NCI-H1105 treated with DMSO at 0.1 percent for 48 hours (cell line): Measurements from ENCODE around the gene COBL.

ENCODE experiments used
- DNase-seq: peaks from one replicate; lab custom pipeline; 2025; lab: John Stamatoyannopoulos, UW

The COBL gene

DNA sequence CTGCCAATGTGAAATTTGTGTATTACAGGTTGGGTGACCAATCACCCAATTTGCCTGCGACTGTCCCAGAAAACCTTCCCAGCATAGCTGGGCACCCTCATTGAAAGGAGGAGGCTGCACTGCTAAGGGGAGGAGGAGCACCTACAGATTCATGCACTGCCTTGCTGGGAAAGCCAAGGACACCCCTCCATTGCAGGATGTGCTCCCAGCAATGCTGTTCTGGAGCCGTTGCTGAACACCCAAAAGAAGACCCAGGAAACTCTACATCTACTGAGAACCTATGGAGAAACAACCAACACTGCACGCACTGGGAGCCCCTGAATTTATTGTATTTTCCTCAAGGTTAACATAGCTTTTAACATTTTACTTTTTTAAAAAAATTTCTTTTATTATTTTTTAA, 295.7 kb downstream of the COBL start:
- DNase-seq: no peak

DNA sequence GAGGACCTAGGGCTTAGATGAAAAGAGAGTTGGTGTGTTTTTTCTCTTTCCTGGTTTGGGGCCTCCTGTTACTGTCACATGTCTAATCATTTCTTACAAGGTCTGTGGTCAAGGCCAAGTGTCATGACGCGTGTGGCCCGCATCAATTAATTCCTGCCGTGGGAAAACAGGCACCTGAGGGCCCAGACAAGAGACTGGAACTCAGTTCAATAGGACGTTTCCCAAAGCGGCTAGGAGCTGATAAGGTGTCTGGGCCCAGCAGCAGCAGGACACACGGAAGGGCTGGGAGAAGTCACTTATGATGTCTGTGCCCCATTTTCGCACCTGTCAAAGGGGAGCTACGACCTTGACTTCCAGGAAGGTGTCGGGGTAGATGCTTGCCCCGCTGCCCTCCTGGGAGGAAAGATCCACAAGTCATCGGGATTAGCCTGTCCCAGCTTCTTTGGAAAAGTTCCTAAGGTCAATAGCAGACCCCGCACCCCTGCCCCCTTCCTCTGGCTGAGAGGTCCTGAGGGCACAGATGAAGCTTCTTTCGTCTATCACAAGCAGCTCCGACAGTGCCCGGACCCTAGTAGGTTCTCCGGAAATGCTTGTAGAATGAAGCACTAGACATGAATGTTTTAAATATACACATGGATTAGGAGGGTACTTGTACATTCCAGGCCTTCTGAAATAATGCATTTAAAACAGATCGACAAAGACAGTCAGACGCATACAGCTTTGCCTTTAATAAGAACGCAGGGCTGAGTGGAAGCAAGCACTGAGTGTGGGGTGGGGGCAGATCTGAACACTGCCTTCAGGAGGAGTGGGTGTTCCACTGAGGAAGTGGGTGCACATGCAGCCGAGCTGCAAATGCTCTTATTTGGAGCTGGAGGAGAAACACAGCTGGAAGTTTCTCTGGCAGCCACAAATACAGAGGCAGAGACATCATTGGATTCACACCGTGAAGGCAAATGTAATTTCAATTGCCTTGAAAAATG, 296.4 kb downstream of the COBL start:
- no peak for DNase-seq

DNA sequence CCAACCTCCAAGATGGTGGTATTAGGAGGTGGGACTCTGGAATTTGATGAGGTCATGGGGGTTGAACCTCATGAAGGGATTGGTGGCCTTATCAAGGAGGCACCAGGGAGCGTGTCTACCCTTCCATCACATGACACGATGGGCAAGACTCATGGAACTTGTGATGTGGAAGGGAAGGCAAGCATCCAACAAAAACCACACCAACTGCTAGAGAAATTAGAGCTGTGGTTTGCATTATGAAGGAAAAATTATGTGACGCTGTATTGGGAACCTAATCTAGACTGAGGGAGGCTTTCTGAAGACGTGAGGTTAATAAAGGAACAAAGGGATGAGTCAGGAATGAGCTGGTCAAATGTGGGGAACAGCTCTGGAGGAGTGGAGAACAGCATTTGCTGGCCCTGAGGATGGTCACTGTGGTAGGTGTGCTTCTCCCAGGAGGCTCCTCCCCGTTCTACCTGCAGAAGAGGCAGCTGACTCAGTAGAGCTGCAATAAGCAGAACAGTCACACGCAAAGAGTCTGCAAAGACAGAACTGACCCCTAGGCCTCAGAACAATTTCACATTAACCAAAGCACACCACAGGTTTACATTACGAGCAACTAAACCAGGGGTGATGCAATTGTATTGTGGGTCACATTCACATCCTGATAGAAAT, 297.3 kb downstream of the COBL start:
- no peak for DNase-seq

DNA sequence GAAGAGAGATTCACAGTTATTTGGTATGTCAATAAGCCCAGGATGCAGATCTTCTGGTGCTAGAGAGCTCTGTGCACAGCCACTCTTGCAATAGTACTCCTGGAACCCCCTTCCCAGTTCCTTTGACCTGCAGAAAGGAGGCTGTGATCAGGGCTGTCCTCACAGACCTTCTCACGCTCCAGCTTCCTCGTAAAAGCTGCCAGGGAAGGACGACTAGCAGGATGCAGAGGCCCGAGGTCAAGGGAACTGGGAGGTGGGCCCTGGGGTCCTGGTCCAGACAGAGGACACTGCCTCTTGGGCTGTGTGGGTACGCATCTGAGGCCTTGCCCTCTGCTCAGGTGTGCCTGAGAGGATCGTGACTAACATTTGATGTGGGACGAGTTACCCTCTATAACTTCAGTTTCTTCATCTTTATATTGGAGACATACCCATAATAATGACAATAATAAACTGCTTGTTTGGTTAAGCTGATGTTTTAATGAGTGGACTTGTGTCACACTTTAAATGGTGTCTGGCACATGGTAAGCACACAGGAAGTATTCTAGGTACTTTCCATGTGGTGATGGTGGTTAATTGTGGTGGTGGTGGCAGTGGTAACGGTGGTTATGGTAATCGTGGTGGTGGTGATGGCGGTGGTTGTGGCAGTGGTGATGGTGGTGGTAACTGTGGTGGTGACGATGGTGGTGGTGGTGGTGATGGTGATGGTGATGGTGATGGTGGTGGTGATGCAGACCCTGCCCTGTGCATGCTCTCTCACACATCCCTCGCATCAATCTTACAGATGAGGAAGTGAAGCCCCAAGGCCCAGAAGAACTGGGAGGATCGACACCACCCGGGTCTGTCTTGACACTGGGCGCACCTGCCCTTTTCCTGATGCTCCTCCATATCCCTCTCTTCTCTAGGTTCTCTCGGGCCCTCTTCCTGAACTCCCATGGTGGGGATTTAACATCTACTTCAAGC, 298.8 kb downstream of the COBL start:
- DNase-seq: no peak

DNA sequence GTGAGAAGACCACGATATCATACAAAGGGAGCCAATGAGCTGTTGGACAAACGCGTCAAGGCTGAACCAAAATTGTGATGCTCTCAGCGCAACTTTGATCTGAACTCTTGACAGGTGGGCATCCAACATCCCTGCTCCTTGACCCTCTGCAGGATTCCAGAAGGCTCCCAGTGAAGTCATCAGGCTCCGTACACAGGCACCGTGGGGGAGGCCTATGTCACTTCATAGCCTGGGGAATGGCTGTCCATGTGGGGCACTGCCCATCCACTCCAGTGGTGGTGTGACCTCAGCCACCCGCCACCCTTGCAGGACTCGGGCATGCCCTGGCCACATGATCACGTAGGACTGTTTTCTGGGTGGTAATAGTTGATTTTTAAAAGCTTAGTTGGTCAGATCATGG, 300.1 kb downstream of the COBL start:
- DNase-seq: no peak

DNA sequence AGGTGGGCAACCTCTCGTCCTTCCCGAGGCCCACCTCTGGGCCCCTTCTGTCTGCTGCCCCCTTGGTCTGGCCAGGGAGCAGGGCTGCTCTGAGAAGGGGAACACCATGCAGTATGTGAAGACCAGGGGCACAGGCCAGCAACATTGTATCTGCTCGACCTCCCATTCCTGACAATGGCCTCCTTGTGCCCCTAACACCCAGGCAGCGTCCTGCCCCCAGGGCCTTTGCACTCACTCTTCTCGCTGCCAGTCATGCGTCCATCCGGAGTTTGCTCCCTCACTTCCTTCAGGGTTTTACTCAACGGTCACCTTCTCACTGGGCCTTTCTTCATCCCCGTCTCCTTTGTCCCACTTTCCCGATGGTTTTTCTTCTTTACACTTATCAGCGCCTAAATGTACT, 301.0 kb downstream of the COBL start:
- DNase-seq: no peak

DNA sequence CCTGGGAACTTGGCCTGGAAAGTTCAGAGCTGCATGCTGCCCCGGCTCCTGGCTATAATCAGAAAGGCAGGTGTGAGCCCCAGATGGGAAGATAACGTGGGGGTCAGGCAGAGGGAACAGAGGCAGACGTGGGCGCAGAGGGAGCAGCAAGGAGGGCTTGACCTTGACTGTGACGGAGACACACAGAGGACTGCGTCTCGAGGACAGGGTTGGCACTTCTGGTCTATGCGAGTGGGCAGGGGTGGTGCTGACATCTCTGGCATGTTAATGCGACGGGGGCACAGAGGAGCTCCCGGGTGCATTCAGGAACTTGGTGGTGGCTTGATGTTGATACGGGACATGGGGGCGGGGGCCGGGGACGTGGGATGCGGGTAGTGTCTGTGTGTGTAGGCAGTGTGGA, 301.8 kb downstream of the COBL start:
- no peak for DNase-seq

DNA sequence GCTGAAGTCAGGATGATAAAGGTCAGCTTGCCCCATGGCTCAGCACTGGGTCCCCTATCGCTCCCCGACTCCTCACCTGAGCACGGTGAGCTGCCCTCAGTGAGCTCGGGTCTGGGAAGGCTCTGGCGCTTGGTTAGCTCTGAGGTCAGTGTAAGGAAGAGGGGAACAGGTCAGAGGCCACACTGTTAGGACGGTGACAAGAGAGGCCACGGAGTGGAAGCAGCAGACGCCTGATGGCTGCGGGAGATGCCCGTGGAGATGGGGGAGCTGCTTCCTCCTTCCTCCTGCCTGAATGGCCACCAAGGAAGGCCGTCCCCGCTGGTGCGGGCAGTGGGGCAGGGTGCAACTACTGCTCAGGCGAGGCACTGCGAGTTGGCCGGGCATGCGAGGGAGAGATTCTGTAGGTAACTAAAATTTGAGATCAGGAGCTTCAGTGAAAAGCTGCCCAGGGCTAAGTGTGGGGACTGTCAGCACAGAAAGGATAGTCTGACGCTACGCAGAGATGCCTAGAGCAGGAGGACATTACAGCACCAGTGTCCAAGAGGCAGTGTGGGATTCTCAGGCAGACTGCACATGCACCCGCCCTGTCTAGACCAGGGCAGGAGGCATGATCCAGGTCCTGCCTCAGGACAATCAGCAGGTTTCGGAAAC, 302.6 kb downstream of the COBL start:
- no peak for DNase-seq

DNA sequence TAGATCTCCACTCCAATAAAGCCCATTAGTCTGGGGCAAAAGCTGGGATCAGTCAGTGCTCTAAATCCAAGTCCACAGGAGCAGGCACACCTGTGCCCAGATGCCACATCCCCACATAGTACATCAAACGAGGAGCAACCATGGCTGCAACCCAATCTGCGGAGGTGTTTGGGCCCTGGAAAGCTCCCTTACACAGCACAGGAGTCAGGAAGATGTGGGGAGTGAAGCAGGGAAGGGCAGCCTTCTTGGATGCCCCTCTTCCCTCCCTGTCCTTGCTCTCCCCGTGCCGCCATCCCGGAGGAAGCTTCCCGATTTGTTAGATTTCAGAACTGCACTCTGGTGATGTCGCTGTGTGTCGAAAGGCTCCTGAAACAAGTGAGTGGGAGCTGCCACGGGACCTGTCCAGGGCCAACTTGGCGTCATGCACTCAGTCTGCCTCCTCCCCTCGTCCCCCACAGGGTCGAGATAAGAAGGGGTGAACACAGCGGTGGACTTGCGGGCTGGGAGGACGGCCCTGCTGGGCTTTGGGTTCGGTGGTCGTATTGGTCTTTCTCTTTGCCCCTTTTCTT, 303.3 kb downstream of the COBL start:
- DNase-seq: no peak

DNA sequence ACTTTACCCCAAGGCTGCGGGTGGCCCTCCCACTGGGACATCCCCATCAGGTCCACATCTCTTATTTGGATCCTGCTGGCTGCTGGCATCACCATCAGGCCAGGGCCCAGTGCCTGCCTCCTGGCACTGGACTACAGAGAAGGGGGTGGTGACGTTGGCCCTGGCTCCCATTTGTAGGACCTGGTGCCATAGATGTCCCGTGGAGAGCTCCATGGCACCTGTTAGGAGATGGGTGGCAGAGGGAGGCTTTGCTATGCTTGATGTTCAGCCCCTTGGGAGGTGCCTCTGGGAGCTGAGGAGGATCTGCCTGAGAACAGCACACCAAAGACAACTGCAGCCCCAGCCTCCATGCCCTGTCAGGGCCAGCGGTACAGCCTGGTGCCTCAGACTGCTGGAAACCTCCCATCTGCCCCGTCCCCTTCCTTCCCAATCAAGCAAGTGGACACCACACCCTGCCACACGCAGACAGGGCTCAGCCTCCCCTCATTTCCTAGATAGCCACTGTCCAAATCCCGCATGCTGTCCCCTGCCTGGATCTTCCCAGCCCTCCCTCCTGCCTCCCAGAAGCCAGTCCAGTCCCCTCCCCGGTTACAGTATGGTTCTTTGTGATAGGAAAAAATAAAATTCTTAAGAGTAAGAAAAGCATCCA, 303.9 kb downstream of the COBL start:
- no peak for DNase-seq

DNA sequence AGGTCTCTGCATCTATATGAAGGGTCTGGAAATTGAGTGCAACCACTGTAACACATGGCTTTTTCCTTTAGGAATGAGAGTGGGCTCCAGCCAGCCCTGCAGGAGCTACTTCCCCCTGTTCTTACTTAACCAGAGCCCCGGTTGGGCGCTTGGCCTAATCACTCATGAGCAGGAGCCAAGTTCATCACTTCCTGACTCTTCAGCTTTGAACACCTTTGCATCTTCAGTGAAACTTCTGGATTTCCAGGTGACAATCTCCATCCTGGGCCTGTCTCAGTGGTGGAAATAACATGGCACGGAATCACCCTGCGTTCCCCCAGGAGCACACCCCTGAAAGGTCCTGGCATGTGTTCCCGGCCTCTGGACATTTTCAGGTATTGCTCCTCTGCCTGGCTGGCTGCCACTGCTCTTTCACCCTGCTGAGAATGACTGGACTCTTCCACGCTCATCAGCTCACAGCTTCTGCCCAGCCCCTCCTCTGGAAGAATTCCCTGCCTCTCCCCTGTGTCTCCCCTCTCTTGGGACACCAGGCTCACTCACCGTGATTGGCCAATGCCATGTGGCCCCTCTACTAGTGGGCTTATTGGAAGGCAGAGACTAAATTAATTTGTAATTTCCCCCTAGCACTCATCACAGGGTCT, 304.8 kb downstream of the COBL start:
- DNase-seq: no peak

DNA sequence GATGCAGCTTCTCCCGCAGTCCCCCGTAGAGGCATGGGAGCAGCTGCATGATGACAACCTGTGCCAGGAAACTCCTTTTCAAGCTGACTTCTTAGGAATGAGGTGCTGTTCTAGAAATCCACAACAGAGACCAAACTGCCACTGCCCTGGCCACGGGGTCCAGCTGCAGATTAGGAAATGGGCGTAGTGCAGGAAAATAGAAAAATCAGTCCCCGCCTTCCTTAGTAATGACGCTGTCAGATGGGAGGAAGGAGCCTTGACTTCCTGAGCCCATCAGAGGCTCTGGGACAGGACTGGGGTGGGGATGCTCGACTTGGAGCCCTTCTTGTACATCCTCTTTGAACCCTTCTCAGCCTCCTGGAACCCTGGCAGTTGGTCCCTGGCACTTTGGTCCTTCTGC, 306.1 kb downstream of the COBL start:
- no peak for DNase-seq

DNA sequence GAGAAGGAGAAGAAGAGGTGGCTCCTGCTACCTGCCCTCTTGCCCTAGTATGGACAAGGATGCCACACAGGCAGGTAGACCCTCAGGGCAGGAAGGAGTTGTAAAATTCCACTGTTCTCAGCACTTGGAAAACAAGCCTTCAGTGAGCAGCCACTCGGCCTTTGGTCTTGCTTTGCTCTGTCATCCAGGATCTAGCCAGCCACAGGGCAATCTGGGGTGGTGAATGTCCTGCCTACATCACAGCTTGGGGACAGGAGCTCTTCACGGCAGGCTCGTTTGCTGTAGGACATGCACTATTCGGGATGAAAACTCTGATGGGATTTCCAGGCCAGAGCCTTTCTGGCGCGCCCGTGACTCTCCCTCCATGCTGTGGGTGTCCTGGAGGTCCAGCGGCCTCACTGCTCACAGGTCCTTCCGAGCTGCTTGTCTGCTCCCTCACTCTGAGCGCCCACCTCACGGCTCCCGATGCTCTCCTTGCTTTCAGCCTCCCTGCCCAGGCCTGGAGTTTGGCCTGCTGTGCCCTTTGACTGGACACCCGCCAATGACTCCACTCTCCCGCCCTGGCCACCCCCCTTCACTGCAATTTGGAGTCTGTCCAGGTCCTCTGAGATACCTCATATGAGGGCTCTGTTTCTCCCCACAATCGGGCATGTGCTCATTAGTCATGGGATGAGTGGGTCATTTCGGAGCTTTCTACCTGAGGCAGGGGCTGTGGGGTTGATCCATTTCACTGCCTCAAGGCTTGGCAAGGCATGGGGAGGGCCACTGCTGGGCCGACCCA, 306.7 kb downstream of the COBL start:
- no peak for DNase-seq

DNA sequence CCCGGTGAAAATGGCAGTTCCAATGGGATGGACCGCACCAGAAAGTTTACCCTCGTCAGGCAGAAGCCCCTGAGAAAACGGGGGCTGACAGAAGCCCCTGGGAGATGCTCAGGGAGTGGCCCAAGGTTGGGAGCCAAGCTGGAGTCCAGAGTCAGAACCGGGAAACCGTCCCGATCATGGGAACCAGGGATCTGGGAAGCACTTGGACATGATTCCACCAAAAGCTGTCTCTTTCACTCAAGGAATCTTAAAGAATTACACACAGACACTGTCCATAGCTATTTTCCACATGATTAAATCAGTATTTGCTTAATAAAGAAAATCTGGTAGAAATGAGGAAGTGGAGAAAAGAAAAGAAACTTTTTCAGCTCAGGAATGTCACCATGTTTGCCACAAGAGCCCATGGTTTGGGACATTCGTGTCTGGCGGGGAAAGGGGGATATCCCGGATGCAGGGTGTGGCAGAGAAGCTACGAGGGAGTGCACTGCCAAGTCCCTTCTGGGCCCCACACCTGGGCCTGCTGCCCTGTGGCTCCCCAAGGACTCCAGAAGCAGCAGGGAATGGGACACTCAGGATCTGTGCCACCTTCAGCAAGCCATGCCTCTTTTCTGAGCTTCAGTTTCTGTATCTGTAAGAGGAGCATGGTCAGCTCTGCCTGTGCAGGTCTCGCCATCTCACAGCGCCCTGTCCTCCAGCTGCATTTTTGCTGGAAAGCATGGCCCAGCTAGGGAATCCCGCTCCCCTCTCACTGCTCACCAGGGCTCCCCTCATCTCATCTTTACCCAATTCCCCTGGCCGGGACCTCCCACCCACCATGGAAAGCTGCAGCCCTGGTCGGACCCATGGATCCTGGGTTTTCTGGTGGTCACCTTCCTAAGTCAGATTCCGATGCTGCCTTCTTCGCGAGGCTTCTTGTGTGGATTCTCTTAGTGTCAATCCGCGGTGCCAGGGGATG, 308.8 kb downstream of the COBL start:
- no peak for DNase-seq

DNA sequence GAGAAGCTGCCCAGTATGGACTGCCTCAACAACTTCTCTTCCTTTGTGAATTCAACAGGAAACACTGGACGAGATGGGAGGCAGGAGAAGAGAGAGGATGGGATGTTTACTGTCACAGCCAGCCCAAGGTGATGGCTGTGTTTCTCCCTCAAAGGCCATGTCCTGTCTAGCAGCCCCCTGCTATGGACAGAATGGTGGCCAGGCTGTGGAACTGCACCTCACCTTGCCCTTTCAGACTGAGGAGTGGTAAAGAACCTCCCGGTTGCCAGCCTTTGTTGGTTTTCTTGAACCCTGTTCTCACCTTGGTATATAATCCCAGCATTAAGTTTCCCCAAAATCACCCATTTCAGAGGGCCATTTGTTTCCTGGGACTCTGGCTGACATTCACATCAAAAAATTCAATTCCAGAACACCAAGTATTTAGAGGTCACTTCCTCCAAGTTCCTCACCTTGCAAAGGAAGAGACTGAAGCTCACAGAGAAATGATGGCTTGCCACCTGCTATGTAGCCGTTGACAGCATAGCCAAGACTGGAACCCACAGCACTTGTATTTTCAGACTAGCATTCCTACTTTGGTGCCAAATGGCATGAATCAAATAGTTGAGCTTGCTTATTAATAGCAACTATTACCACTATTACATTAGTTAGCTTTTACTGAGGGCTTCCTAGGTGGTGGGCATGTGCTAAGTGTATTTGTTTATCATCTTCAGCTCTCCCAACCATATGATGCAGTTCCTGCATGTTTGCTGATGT, 309.9 kb downstream of the COBL start:
- DNase-seq: no peak

DNA sequence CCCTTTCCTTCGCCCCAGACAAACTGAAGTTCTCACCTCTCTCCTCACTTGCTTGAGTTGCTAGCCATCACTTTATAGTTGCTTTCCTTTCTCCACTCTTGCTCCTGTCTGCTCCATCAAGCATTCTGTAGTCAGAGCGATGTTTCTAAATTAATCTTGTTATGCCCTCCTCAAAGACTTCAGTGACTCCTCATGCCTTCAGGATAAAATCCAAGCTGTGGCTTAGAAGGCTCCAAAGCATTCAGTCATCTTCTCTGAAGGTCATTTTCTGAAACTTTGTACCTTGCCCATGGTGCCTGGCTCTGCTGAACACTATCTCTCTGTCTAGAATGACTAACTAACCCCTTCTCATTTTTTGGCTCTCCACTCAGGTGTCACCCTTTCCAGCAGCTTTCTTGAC, 311.5 kb downstream of the COBL start:
- no peak for DNase-seq

DNA sequence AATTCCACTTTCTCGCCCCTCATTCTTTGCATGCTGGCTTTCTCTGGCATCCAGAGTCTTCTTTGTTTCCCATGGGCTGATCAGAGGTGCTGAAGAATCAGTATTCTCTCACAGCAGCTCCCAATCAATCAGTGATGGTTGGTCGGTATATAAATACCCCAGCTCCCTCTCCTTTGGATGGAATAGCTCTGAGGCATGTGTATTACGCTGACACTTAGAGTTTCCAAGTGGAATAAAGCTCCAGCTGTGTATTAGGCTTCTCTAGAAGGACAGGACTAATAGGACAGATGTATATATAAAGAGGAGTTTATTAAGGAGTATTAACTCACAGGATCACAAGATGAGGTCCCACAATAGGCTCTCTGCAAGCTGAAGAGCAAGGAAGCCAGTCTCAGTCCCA, 315.7 kb downstream of the COBL start:
- no peak for DNase-seq
